ENCODE measurements around the gene LRRC4C.
"Not testable (repeated sequence)": the region's sequence is repeated elsewhere in the genome, so short reads cannot be mapped to it uniquely, and the experiment has no call there.

The LRRC4C gene

GRCh38 chr11:40202589-40203270 lies 1256.7 kb downstream of the LRRC4C start:
- H3K36me3 ChIP-seq (ENCODE audit: control insufficient read depth, insufficient read depth, low read length), result no peaks in the 10 kb centered on the region
- no peak overlapping the region for H3K4me3 ChIP-seq (ENCODE audit: insufficient read depth, low read depth, low read length)
- 44 to 59% methylated on average over 2 to 3 of the region's 3 CpGs for WGBS, 2 experiments
- H3K4me1 ChIP-seq (ENCODE audit: control insufficient read depth, insufficient read depth, low read length), result no peaks in the 10 kb centered on the region
- H3K9me3 ChIP-seq (ENCODE audit: control insufficient read depth, low read length), result no peaks in the 10 kb centered on the region
- H3K27me3 ChIP-seq (ENCODE audit: control insufficient read depth, insufficient read depth, low read length, poor library complexity, severe bottlenecking), result no peaks in the 10 kb centered on the region
- no peak overlapping the region for H3K27ac ChIP-seq (ENCODE audit: insufficient read depth, low read depth, low read length, poor library complexity, severe bottlenecking)

- H3K27ac ChIP-seq (ENCODE audit: insufficient read depth, low read depth, low read length, poor library complexity, severe bottlenecking); H3K9me3 ChIP-seq (ENCODE audit: control insufficient read depth, low read length); H3K4me3 ChIP-seq (ENCODE audit: insufficient read depth, low read depth, low read length); H3K4me1 ChIP-seq (ENCODE audit: control insufficient read depth, insufficient read depth, low read length); H3K27me3 ChIP-seq (ENCODE audit: control insufficient read depth, insufficient read depth, low read length, poor library complexity, severe bottlenecking); H3K36me3 ChIP-seq (ENCODE audit: control insufficient read depth, insufficient read depth, low read length): not testable (repeated sequence)
- WGBS, 2 experiments, result 83 to 86% methylated on average over 5 of the region's 5 CpGs
Observed at GRCh38 chr11:40192590-40192989, 1266.9 kb downstream of the LRRC4C start.

GRCh38 chr11:40190294-40190693 lies 1269.2 kb downstream of the LRRC4C start:
- WGBS, 2 experiments, result 83 to 91% methylated on average over 5 of the region's 5 CpGs
- H3K36me3 ChIP-seq (ENCODE audit: control insufficient read depth, insufficient read depth, low read length), result no peaks in the 10 kb centered on the region
- H3K4me1 ChIP-seq (ENCODE audit: control insufficient read depth, insufficient read depth, low read length), result peaks cover 4% of the 10 kb centered on the region
- no peaks in the 10 kb centered on the region for H3K27me3 ChIP-seq (ENCODE audit: control insufficient read depth, insufficient read depth, low read length, poor library complexity, severe bottlenecking)
- H3K9me3 ChIP-seq (ENCODE audit: control insufficient read depth, low read length), result no peaks in the 10 kb centered on the region
- H3K27ac ChIP-seq (ENCODE audit: insufficient read depth, low read depth, low read length, poor library complexity, severe bottlenecking), result no peak overlapping the region
- H3K4me3 ChIP-seq (ENCODE audit: insufficient read depth, low read depth, low read length), result no peak overlapping the region

GRCh38 chr11:40188848-40189247 lies 1270.6 kb downstream of the LRRC4C start:
- 87 to 93% methylated on average over 2 to 3 of the region's 3 CpGs for WGBS, 2 experiments
- H3K36me3 ChIP-seq (ENCODE audit: control insufficient read depth, insufficient read depth, low read length), result no peaks in the 10 kb centered on the region

GRCh38 chr11:40187295-40187694 lies 1272.2 kb downstream of the LRRC4C start:
- no peak overlapping the region for H3K4me3 ChIP-seq (ENCODE audit: insufficient read depth, low read depth, low read length)
- no peak overlapping the region for H3K27ac ChIP-seq (ENCODE audit: insufficient read depth, low read depth, low read length, poor library complexity, severe bottlenecking)
- 80 to 86% methylated on average over 4 of the region's 4 CpGs for WGBS, 2 experiments
- peaks cover 4% of the 10 kb centered on the region for H3K4me1 ChIP-seq (ENCODE audit: control insufficient read depth, insufficient read depth, low read length)
- H3K27me3 ChIP-seq (ENCODE audit: control insufficient read depth, insufficient read depth, low read length, poor library complexity, severe bottlenecking), result no peaks in the 10 kb centered on the region
- H3K9me3 ChIP-seq (ENCODE audit: control insufficient read depth, low read length), result no peaks in the 10 kb centered on the region
- H3K36me3 ChIP-seq (ENCODE audit: control insufficient read depth, insufficient read depth, low read length), result no peaks in the 10 kb centered on the region

More at GRCh38 chr11:40188848-40189247, 1270.6 kb downstream of the LRRC4C start:
- Histone ChIP-seq H3K9me3 (ENCODE audit: control insufficient read depth, low read length) (no peaks in the 10 kb centered on the region), H3K27me3 (ENCODE audit: control insufficient read depth, insufficient read depth, low read length, poor library complexity, severe bottlenecking) (no peaks in the 10 kb centered on the region), H3K27ac (ENCODE audit: insufficient read depth, low read depth, low read length, poor library complexity, severe bottlenecking) (no peak overlapping the region), H3K4me1 (ENCODE audit: control insufficient read depth, insufficient read depth, low read length) (peaks cover 4% of the 10 kb centered on the region), H3K4me3 (ENCODE audit: insufficient read depth, low read depth, low read length) (no peak overlapping the region)

GRCh38 chr11:40186437-40187263 lies 1272.8 kb downstream of the LRRC4C start:
- Histone ChIP-seq H3K36me3 (ENCODE audit: control insufficient read depth, insufficient read depth, low read length) (no peaks in the 10 kb centered on the region), H3K4me1 (ENCODE audit: control insufficient read depth, insufficient read depth, low read length) (peaks cover 4% of the 10 kb centered on the region), H3K4me3 (ENCODE audit: insufficient read depth, low read depth, low read length) (no peak overlapping the region), H3K27me3 (ENCODE audit: control insufficient read depth, insufficient read depth, low read length, poor library complexity, severe bottlenecking) (no peaks in the 10 kb centered on the region), H3K27ac (ENCODE audit: insufficient read depth, low read depth, low read length, poor library complexity, severe bottlenecking) (no peak overlapping the region), H3K9me3 (ENCODE audit: control insufficient read depth, low read length) (no peaks in the 10 kb centered on the region)
- WGBS, 2 experiments, result 89 to 90% methylated on average over 12 to 13 of the region's 13 CpGs

- Histone ChIP-seq H3K27me3 (ENCODE audit: control insufficient read depth, insufficient read depth, low read length, poor library complexity, severe bottlenecking) (no peaks in the 10 kb centered on the region), H3K4me3 (ENCODE audit: insufficient read depth, low read depth, low read length) (no peak overlapping the region), H3K36me3 (ENCODE audit: control insufficient read depth, insufficient read depth, low read length) (no peaks in the 10 kb centered on the region), H3K4me1 (ENCODE audit: control insufficient read depth, insufficient read depth, low read length) (peaks cover 4% of the 10 kb centered on the region), H3K9me3 (ENCODE audit: control insufficient read depth, low read length) (no peaks in the 10 kb centered on the region), H3K27ac (ENCODE audit: insufficient read depth, low read depth, low read length, poor library complexity, severe bottlenecking) (no peak overlapping the region)
- WGBS, 2 experiments, result 75 to 76% methylated on average over 4 of the region's 4 CpGs
Observed at GRCh38 chr11:40185793-40186192, 1273.7 kb downstream of the LRRC4C start.

- Histone ChIP-seq H3K27me3 (ENCODE audit: control insufficient read depth, insufficient read depth, low read length, poor library complexity, severe bottlenecking) (no peaks in the 10 kb centered on the region), H3K36me3 (ENCODE audit: control insufficient read depth, insufficient read depth, low read length) (no peaks in the 10 kb centered on the region), H3K4me1 (ENCODE audit: control insufficient read depth, insufficient read depth, low read length) (peaks cover 4% of the 10 kb centered on the region), H3K27ac (ENCODE audit: insufficient read depth, low read depth, low read length, poor library complexity, severe bottlenecking) (no peak overlapping the region), H3K4me3 (ENCODE audit: insufficient read depth, low read depth, low read length) (no peak overlapping the region), H3K9me3 (ENCODE audit: control insufficient read depth, low read length) (no peaks in the 10 kb centered on the region)
- 84 to 87% methylated on average over 4 to 5 of the region's 5 CpGs for WGBS, 2 experiments
Observed at GRCh38 chr11:40183073-40184064, 1276.1 kb downstream of the LRRC4C start.

- no peaks in the 10 kb centered on the region for H3K9me3 ChIP-seq (ENCODE audit: control insufficient read depth, low read length)
- H3K4me1 ChIP-seq (ENCODE audit: control insufficient read depth, insufficient read depth, low read length), result no peaks in the 10 kb centered on the region
- H3K27ac ChIP-seq (ENCODE audit: insufficient read depth, low read depth, low read length, poor library complexity, severe bottlenecking), result no peak overlapping the region
- H3K4me3 ChIP-seq (ENCODE audit: insufficient read depth, low read depth, low read length), result no peak overlapping the region
- H3K27me3 ChIP-seq (ENCODE audit: control insufficient read depth, insufficient read depth, low read length, poor library complexity, severe bottlenecking), result no peaks in the 10 kb centered on the region
- no peaks in the 10 kb centered on the region for H3K36me3 ChIP-seq (ENCODE audit: control insufficient read depth, insufficient read depth, low read length)
- 94 to 98% methylated on average over 6 of the region's 6 CpGs for WGBS, 2 experiments
Observed at GRCh38 chr11:40179541-40179940, 1279.9 kb downstream of the LRRC4C start.
